Mucosa of stomach (tissue), 1 donor: ENCODE data around the gene GAS6.
"Not testable (repeated sequence)": the region's sequence is repeated elsewhere in the genome, so short reads cannot be mapped to it uniquely, and the experiment has no call there.

Experiments used
- H3K27me3 ChIP-seq: one replicate; pipeline ENCODE4 v1.7.0; 2013; ENCODE audit warnings: mild to moderate bottlenecking, low read length; ENCODE audit not compliant: control insufficient read depth, insufficient read depth
- H3K36me3 ChIP-seq: one replicate; pipeline ENCODE4 v1.7.0; 2013; ENCODE audit warnings: low read length; ENCODE audit not compliant: control insufficient read depth, insufficient read depth
- H3K4me1 ChIP-seq: one replicate; pipeline ENCODE4 v1.7.0; 2013; ENCODE audit warnings: mild to moderate bottlenecking, low read length; ENCODE audit not compliant: control insufficient read depth, insufficient read depth
- H3K4me3 ChIP-seq: one replicate; pipeline ENCODE4 v1.7.0; 2013; ENCODE audit warnings: low read length
- H3K9ac ChIP-seq: one replicate; pipeline ENCODE4 v1.7.0; 2013; ENCODE audit warnings: mild to moderate bottlenecking, low read length, moderate library complexity
- H3K9me3 ChIP-seq: one replicate; pipeline ENCODE4 v1.7.0; 2013; ENCODE audit warnings: mild to moderate bottlenecking, low read length, moderate library complexity; ENCODE audit not compliant: control insufficient read depth
- donor health status: Pancreatic carcinoma.

The GAS6 gene

DNA sequence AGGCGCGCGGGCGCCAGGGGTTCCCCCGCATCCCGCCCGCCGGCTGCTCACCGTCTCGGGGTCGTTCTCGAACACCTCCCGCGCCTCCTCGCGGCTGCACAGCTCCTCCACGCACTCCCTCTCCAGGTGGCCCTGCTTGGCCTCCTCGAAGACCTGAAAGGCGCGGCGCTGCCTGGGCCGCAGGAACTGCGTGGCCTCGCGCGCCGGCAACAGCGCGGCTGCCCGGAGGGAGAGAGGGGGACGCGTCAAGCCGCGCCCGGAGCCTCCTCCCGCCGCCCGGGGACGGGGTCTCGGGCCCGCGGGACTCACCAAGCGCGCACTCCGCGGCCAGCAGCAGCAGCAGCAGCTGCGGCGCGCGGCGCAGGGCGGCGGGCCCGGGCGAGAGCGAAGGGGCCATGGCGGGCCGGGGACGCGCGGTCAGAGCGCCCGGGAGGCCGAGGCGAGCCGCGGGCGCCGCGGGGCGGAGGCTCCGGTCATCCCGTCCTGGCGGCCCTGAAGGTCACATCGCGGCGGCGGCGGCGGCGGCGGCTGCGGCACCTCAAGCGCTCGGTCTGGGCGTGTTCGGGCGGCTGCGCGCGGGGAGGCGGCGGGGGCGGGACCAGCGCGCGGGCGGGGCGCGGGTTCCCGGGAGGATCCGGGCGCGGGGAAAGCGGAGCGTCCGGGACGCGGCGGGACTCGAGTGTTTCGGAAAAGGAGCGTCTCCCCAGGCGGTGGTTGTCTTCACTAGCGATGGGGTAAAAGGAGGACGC is at the start of gene GAS6:
Gene GAS6, minus strand, starts transcription at position 553 of the 749 bp plus-strand sequence. Its CDS starts 156 bp downstream, at position 397.
- Histone ChIP-seq H3K4me1 (peaks cover 44% of the 10 kb centered on the region), H3K27me3 (peaks cover 6% of the 10 kb centered on the region), H3K9ac (peak within 1 kb of the TSS; percentile 69), H3K9me3 (no peaks in the 10 kb centered on the region), H3K4me3 (peak within 1 kb of the TSS; percentile 15), H3K36me3 (no peaks in the 10 kb centered on the region)

DNA sequence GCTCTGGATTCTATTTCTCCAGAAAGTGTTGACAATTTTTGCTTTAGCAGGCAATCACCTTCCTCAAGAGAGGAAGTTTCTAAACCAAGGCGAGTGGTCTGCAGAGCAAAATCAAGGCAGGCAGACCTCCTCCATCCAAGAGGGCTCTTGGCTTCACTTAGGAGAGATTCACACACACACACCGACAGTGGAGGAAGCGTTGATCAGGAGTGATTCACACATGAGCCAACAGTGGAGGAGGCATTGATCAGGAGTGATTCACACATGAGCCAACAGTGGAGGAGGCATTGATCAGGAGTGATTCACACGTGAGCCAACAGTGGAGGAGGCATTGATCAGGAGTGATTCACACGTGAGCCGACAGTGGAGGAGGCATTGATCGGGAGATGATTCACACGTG is 49.5 kb upstream of the GAS6 start:
- not testable (repeated sequence) for H3K4me3 ChIP-seq, H3K9ac ChIP-seq, H3K4me1 ChIP-seq, H3K36me3 ChIP-seq, H3K9me3 ChIP-seq
- peaks cover 25% of the 10 kb centered on the region for H3K27me3 ChIP-seq

- no peak overlapping the region for H3K4me3 ChIP-seq
- H3K4me1 ChIP-seq = no peaks in the 10 kb centered on the region
- H3K27me3 ChIP-seq = peaks cover 27% of the 10 kb centered on the region
- H3K36me3 ChIP-seq = no peaks in the 10 kb centered on the region
- H3K9me3 ChIP-seq = no peaks in the 10 kb centered on the region
- H3K9ac ChIP-seq = no peak overlapping the region
These were observed 48.7 kb upstream of the GAS6 start for GRCh38 chr13:113912596-113912995.

GRCh38 chr13:113907635-113908617 is 44.0 kb upstream of the GAS6 start:
- Histone ChIP-seq H3K9ac (no peak overlapping the region), H3K27me3 (peaks cover 9% of the 10 kb centered on the region), H3K36me3 (no peaks in the 10 kb centered on the region), H3K9me3 (no peaks in the 10 kb centered on the region), H3K4me3 (no peak overlapping the region), H3K4me1 (peaks cover 3% of the 10 kb centered on the region)

DNA sequence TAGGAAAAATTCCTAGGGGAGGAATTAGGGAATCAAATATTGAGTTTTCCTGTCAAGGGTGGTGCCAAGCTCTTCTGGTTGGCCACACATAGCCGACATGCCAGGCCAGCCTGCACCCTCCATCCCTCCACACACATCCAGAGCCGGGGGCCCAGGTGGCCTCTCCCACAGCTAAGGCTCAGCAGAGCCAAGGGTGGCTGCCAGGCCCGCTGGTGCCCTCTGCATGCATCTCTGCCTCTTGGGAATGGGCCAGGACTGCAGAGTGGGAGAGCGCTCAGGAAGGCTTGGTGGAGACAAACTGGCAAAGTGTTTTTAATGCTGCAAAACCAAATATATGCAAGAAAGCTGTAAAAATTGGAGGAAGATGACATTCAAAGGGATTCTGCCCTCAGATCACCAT is 42.7 kb upstream of the GAS6 start:
- H3K27me3 ChIP-seq = peaks cover 9% of the 10 kb centered on the region
- no peaks in the 10 kb centered on the region for H3K9me3 ChIP-seq
- H3K4me1 ChIP-seq = peaks cover 3% of the 10 kb centered on the region
- H3K4me3 ChIP-seq = no peak overlapping the region
- H3K36me3 ChIP-seq = no peaks in the 10 kb centered on the region
- H3K9ac ChIP-seq = no peak overlapping the region

GRCh38 chr13:113905942-113906341 is 42.1 kb upstream of the GAS6 start:
- peaks cover 3% of the 10 kb centered on the region for H3K4me1 ChIP-seq
- no peaks in the 10 kb centered on the region for H3K36me3 ChIP-seq
- peaks cover 9% of the 10 kb centered on the region for H3K27me3 ChIP-seq
- no peak overlapping the region for H3K4me3 ChIP-seq
- no peaks in the 10 kb centered on the region for H3K9me3 ChIP-seq
- no peak overlapping the region for H3K9ac ChIP-seq

GRCh38 chr13:113905018-113905417 is 41.1 kb upstream of the GAS6 start:
- no peak overlapping the region for H3K9ac ChIP-seq
- H3K27me3 ChIP-seq = peaks cover 9% of the 10 kb centered on the region
- H3K9me3 ChIP-seq = no peaks in the 10 kb centered on the region
- H3K4me1 ChIP-seq = peaks cover 3% of the 10 kb centered on the region
- H3K4me3 ChIP-seq = no peak overlapping the region
- no peaks in the 10 kb centered on the region for H3K36me3 ChIP-seq

- no peaks in the 10 kb centered on the region for H3K9me3 ChIP-seq
- peaks cover 9% of the 10 kb centered on the region for H3K27me3 ChIP-seq
- H3K9ac ChIP-seq = no peak overlapping the region
- H3K4me3 ChIP-seq = no peak overlapping the region
- H3K4me1 ChIP-seq = peaks cover 3% of the 10 kb centered on the region
- H3K36me3 ChIP-seq = no peaks in the 10 kb centered on the region
These were observed 40.5 kb upstream of the GAS6 start for GRCh38 chr13:113904411-113904810.

GRCh38 chr13:113903912-113904311 is 40.0 kb upstream of the GAS6 start:
- Histone ChIP-seq H3K36me3 (no peaks in the 10 kb centered on the region), H3K27me3 (peaks cover 9% of the 10 kb centered on the region)

GRCh38 chr13:113902986-113903775 is 39.3 kb upstream of the GAS6 start:
- H3K27me3 ChIP-seq = peaks cover 8% of the 10 kb centered on the region
- H3K9ac ChIP-seq = no peak overlapping the region
- peaks cover 3% of the 10 kb centered on the region for H3K4me1 ChIP-seq
- H3K4me3 ChIP-seq = no peak overlapping the region
- H3K36me3 ChIP-seq = no peaks in the 10 kb centered on the region
- H3K9me3 ChIP-seq = no peaks in the 10 kb centered on the region

More at GRCh38 chr13:113903912-113904311, 40.0 kb upstream of the GAS6 start:
- no peaks in the 10 kb centered on the region for H3K9me3 ChIP-seq
- no peak overlapping the region for H3K4me3 ChIP-seq
- H3K4me1 ChIP-seq = peaks cover 3% of the 10 kb centered on the region
- H3K9ac ChIP-seq = no peak overlapping the region

DNA sequence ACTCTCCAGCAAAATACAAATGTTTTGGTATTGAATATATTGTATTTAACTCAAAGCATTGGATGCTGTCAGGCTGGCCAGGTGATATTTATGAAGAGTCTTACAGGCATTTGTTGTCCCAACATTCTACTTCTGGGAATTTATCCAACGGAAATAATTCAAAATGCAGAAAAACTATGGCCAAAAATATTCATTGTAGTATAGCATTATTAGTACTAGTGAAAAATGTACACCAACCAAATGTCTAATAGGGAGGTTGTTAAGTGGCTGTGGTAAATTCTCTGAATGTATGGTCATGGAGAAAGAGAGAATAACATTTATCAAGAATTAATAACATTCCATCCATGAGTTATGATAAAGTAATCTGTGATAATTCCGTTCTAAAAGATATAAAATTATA is 38.6 kb upstream of the GAS6 start:
- peaks cover 3% of the 10 kb centered on the region for H3K4me1 ChIP-seq
- no peaks in the 10 kb centered on the region for H3K36me3 ChIP-seq
- peaks cover 1% of the 10 kb centered on the region for H3K27me3 ChIP-seq

More for the DNA sequence above, 38.6 kb upstream of the GAS6 start:
- Histone ChIP-seq H3K4me3 (no peak overlapping the region), H3K9me3 (no peaks in the 10 kb centered on the region), H3K9ac (no peak overlapping the region)
